Endothelial cell of umbilical vein (primary cell): Measurements from ENCODE around the gene PARD3B. TPM values are rescaled to one million over a fixed set of nuclear protein-coding genes. Genes with fewer than 3 reads are reported as not detected.

Experiments used
- BruUV-seq: library from RNA; stranded (reverse); fragments of 400-500 nt; replicated peaks from 2 replicates; lab custom pipeline; 2021; lab: Mats Ljungman, UMichigan
- CTCF ChIA-PET: fragments of 300-600, 350-600 bp; sonication (Branson Sonifier 250); formaldehyde crosslinking; loops from one replicate; lab custom pipeline; 2021; ENCODE audit warnings: antibody characterized with exemption, inconsistent platforms; lab: Charles Lee
- POLR2A ChIA-PET: fragments of 300-600, 350-600 bp; sonication (Branson Sonifier 250); formaldehyde crosslinking; loops from one replicate; lab custom pipeline; 2021; ENCODE audit warnings: antibody characterized with exemption, inconsistent platforms; lab: Charles Lee
- DNase-seq: peaks from one replicate; pipeline ENCODE4 v3.0.0-alpha.2; 2011; ENCODE audit warnings: low read depth, low spot score
- FAIRE-seq: peaks from 2 replicates; lab custom pipeline; 2011; peaks lifted over from hg19 to GRCh38; lab: Jason Lieb, UNC
- H2AFZ ChIP-seq: 2 replicates; pipeline ENCODE4 v1.6.0; 2012; ENCODE audit warnings: low read depth, low read length, control low read depth, inconsistent platforms
- H3K27ac ChIP-seq: 2 replicates; pipeline ENCODE4 v1.5.1; 2011; ENCODE audit warnings: low read depth, mild to moderate bottlenecking, control low read depth, low read length, moderate library complexity; ENCODE audit not compliant: insufficient read depth
- H3K27me3 ChIP-seq, 2 experiments: 2 replicates each; pipeline versions ENCODE4 v1.6.0 to v1.6.1; 2011; ENCODE audit warnings: low read length in 2 of 2, mixed read lengths in 1 of 2; ENCODE audit not compliant: control insufficient read depth in 2 of 2, insufficient read depth in 2 of 2
- H3K36me3 ChIP-seq, 2 experiments: 2 replicates in 1 of 2; 3 replicates in 1 of 2; pipeline ENCODE4 v1.5.1; 2011; ENCODE audit warnings: low read length in 2 of 2, mild to moderate bottlenecking in 1 of 2, moderate library complexity in 1 of 2; ENCODE audit not compliant: control insufficient read depth in 2 of 2, insufficient read depth in 2 of 2; ENCODE audit errors: extremely low read depth in 1 of 2
- H3K4me1 ChIP-seq: 3 replicates; pipeline ENCODE4 v1.5.1; 2011; ENCODE audit warnings: mild to moderate bottlenecking, low read length; ENCODE audit not compliant: control insufficient read depth, insufficient read depth; ENCODE audit errors: extremely low read depth
- H3K4me2 ChIP-seq: 2 replicates; pipeline ENCODE4 v1.6.1; 2011; ENCODE audit warnings: low read length, control low read depth, mixed read lengths; ENCODE audit not compliant: insufficient read depth
- H3K4me3 ChIP-seq, 3 experiments: fragments of 200-600 bp in 1 of 3; sonication (generic), shearing (Covaris generic) in 1 of 3; replicated peaks in 1 of 3; 2 replicates each; pipeline ENCODE4 v1.5.1; 2011 to 2016; ENCODE audit warnings: control low read depth in 3 of 3, low read length in 3 of 3, mild to moderate bottlenecking in 2 of 3, inconsistent platforms in 1 of 3, low read depth in 1 of 3, moderate library complexity in 1 of 3; ENCODE audit not compliant: insufficient read depth in 1 of 3
- H3K79me2 ChIP-seq: 2 replicates; pipeline ENCODE4 v1.6.0; 2012; ENCODE audit warnings: low read length, inconsistent platforms; ENCODE audit not compliant: control insufficient read depth, insufficient read depth
- H3K9ac ChIP-seq: replicated peaks from 2 replicates; pipeline ENCODE3; 2011; ENCODE audit warnings: low read length, control low read depth; ENCODE audit not compliant: insufficient read depth; ENCODE audit errors: extremely low read depth
- H3K9me1 ChIP-seq: replicated peaks from 3 replicates; pipeline ENCODE4 v1.6.0; 2011; ENCODE audit warnings: mild to moderate bottlenecking, low read length; ENCODE audit not compliant: control insufficient read depth, insufficient read depth; ENCODE audit errors: extremely low read depth
- H3K9me3 ChIP-seq: replicated peaks from 2 replicates; pipeline ENCODE4 v1.5.1; 2012; ENCODE audit warnings: low read length, inconsistent platforms; ENCODE audit not compliant: control insufficient read depth, insufficient read depth
- H4K20me1 ChIP-seq: replicated peaks from 2 replicates; pipeline ENCODE3; 2011; ENCODE audit warnings: mild to moderate bottlenecking, low read length; ENCODE audit not compliant: control insufficient read depth, insufficient read depth; ENCODE audit errors: extremely low read depth
- CTCF ChIP-seq, 2 donors: IDR thresholded peaks; 1 replicate in 1 of 2; 2 replicates in 1 of 2; pipeline ENCODE4 v1.5.1; 2011; ENCODE audit warnings: low read length in 2 of 2, mild to moderate bottlenecking in 2 of 2, moderate library complexity in 2 of 2, control low read depth in 1 of 2, inconsistent platforms in 1 of 2, low read depth in 1 of 2; ENCODE audit not compliant: insufficient read depth in 1 of 2; ENCODE audit errors: extremely low read depth in 1 of 2
- EZH2 ChIP-seq: IDR thresholded peaks from 2 replicates; pipeline ENCODE4 v1.6.1; 2012; ENCODE audit warnings: borderline replicate concordance, low read depth, mild to moderate bottlenecking, moderate library complexity, low read length, inconsistent platforms; ENCODE audit not compliant: severe bottlenecking
- FOS ChIP-seq: IDR thresholded peaks from 2 replicates; pipeline ENCODE4 v1.6.1; 2011; ENCODE audit warnings: mild to moderate bottlenecking, low read length, moderate library complexity, borderline replicate concordance; ENCODE audit not compliant: insufficient read depth
- GATA2 ChIP-seq: IDR thresholded peaks from 2 replicates; pipeline ENCODE4 v1.7.0; 2011; ENCODE audit warnings: low read depth, mild to moderate bottlenecking, moderate library complexity, mixed read lengths, low read length; ENCODE audit not compliant: insufficient read length, insufficient read depth
- JUN ChIP-seq: IDR thresholded peaks from 2 replicates; pipeline ENCODE4 v1.6.1; 2011; ENCODE audit warnings: borderline replicate concordance, low read depth; ENCODE audit not compliant: insufficient read length, insufficient read depth
- MYC ChIP-seq: IDR thresholded peaks from one replicate; pipeline ENCODE4 v1.6.1; 2011; ENCODE audit warnings: mild to moderate bottlenecking, low read depth, low read length
- POLR2A ChIP-seq: IDR thresholded peaks from 2 replicates; pipeline ENCODE4 v1.6.1; 2012; ENCODE audit warnings: low read depth, mild to moderate bottlenecking, control low read depth, low read length
- POLR2AphosphoS5 ChIP-seq: IDR thresholded peaks from 2 replicates; pipeline ENCODE4 v1.6.1; 2012; ENCODE audit warnings: low read depth, mild to moderate bottlenecking, control low read depth, low read length, moderate library complexity; ENCODE audit not compliant: insufficient read depth
- dilution Hi-C: fragments of 300-500 bp; cut with MboI; formaldehyde crosslinking; loops from one replicate; pipeline ENCODE4 v1.15.0; 2019; ENCODE audit warnings: low sequenced_read_pairs; ENCODE audit not compliant: extremely low pct_ligation_motif_present
- intact Hi-C: fragments of 100-400 bp; cut with micrococcal nuclease; formaldehyde crosslinking; loops from one replicate; pipeline ENCODE4 v1.10.0; 2022
- polyA plus RNA-seq, 4 experiments: library from polyadenylated mRNA; depleted of rRNA in 3 of 4; stranded (reverse) in 3 of 4; unstranded in 1 of 4; fragments of >200 nt; gene quantifications; 2 replicates each; pipeline versions ENCODE4 v1.2.1 to v1.2.3, GENCODE V29; 2011 to 2012; ENCODE audit warnings: missing spikeins in 1 of 4
- total RNA-seq: library from RNA; stranded (reverse); gene quantifications from 2 replicates; pipeline ENCODE4 v1.2.3, GENCODE V29; 2021
- TF ChIP-seq, protein P1 (sequence below): IDR thresholded peaks from 2 replicates; pipeline ENCODE4 v1.6.1; 2011; ENCODE audit not compliant: insufficient read depth, insufficient read length

The PARD3B gene
- total and polyA plus RNA-seq, 2 donors (not counting 3 experiments of a cell fraction or from before 2014, with no cell fraction given): 2.2 to 30.9 TPM

DNA sequence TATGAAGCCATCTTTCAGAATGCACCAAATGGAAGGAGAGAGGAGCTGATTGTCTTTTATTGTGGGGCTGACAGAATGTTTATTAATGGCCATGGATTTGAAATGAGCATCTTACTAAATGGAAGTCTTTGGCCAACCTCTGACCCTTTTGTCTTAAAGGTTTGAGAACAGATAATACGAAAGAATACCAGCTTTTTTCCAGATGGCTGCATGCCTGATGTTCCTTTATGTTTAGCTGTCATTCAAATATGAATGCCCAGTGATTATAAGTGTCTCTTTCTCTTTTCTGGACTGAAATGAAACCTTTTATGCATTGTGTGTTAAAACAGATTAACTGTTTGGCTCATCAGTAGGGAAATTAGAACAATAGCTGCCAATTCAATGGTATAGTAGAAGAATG is 46.0 kb downstream of the PARD3B start:
- Histone ChIP-seq H3K27me3 (no peaks in the 10 kb centered on the region), H3K9me3 (no peaks in the 10 kb centered on the region), H2AFZ (no peak overlapping the region), H3K4me1 (no peaks in the 10 kb centered on the region), H3K36me3 (no peaks in the 10 kb centered on the region), H3K79me2 (no peaks in the 10 kb centered on the region), H3K9ac (no peak overlapping the region), H3K4me3 (no peak overlapping the region), H3K4me2 (no peak overlapping the region), H3K9me1 (no peaks in the 10 kb centered on the region), H3K27ac (no peak overlapping the region), H4K20me1 (peaks cover 2% of the 10 kb centered on the region)
- ChIA-PET POLR2A (no interaction called here), CTCF (interaction anchor here (0.8 kb wide), 1 partner anchor 97 kb away, joined by 3 read pairs; no protein-coding TSS in a partner anchor)
- TF ChIP-seq POLR2A: no peak
- TF ChIP-seq POLR2AphosphoS5: no peak
- dilution Hi-C loops: no loop called here
- FAIRE-seq: no peak
- BruUV-seq: no TSS peak
- intact Hi-C loops: no loop called here
- DNase-seq: peak; percentile 47

GRCh38 chr2:204604061-204604460 is 58.8 kb downstream of the PARD3B start:
- ChIA-PET CTCF (no interaction called here), POLR2A (no interaction called here)
- no TSS peak for BruUV-seq
- no peaks in the 10 kb centered on the region for H3K36me3 ChIP-seq
- H3K9me3 ChIP-seq: no peaks in the 10 kb centered on the region
- no peaks in the 10 kb centered on the region for H4K20me1 ChIP-seq
- no peaks in the 10 kb centered on the region for H3K9me1 ChIP-seq
- DNase-seq (peak; percentile 32), FAIRE-seq (no peak)
- TF ChIP-seq POLR2AphosphoS5: no peak
- TF ChIP-seq, protein P1, sequence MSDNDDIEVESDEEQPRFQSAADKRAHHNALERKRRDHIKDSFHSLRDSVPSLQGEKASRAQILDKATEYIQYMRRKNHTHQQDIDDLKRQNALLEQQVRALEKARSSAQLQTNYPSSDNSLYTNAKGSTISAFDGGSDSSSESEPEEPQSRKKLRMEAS: no peak
- no peak for TF ChIP-seq POLR2A
- TF ChIP-seq EZH2: no peak
- TF ChIP-seq MYC: no peak
- no peak for TF ChIP-seq JUN
- TF ChIP-seq FOS: no peak
- no peak for TF ChIP-seq GATA2
- TF ChIP-seq CTCF (IDR thresholded peaks at IDR 0.05; ENCODE audit: extremely low read depth in 1 of 2, insufficient read depth in 1 of 2, low read depth in 1 of 2, low read length in 2 of 2): no peak
- H2AFZ ChIP-seq: no peak overlapping the region
- dilution Hi-C loops (no loop called here), intact Hi-C loops (no loop called here)
- H3K4me3 ChIP-seq: no peak overlapping the region
- H3K27ac ChIP-seq: no peak overlapping the region
- no peak overlapping the region for H3K9ac ChIP-seq
- H3K4me2 ChIP-seq: no peak overlapping the region
- H3K79me2 ChIP-seq: no peaks in the 10 kb centered on the region
- no peaks in the 10 kb centered on the region for H3K27me3 ChIP-seq
- H3K4me1 ChIP-seq: no peaks in the 10 kb centered on the region
